ENCODE measurements around the gene RNASE11. TPM values are rescaled to one million over a fixed set of nuclear protein-coding genes. Genes with fewer than 3 reads are reported as not detected.

Gene RNASE11
- total RNA-seq, 1 experiment from 2014 or later: not detected

- Mint-ChIP-seq H3K9me3 (ENCODE audit: unreplicated experiment) (no peaks in the 10 kb centered on the region), H3K27me3 (ENCODE audit: insufficient read depth, unreplicated experiment) (no peaks in the 10 kb centered on the region), H3K4me3 (ENCODE audit: unreplicated experiment) (no peak overlapping the region), H3K36me3 (ENCODE audit: insufficient read depth, unreplicated experiment) (no peaks in the 10 kb centered on the region), H3K4me1 (ENCODE audit: insufficient read depth, unreplicated experiment) (peaks cover 9% of the 10 kb centered on the region), H3K27ac (ENCODE audit: low read depth, unreplicated experiment) (no peak overlapping the region)
- intact Hi-C loops (cut with micrococcal nuclease): loop anchor here (1.0 kb wide), 3 partner anchors 75 to 152 kb away; partner anchors contain the start of gene OSGEP
- TF ChIP-seq CTCF (IDR thresholded peaks at IDR 0.05; ENCODE audit: unreplicated experiment): peak; percentile 54
- DNase-seq (ENCODE audit: unreplicated experiment): peak; percentile 60
- ChIA-PET CTCF (interaction anchor here (0.5 to 8.9 kb wide), 23 partner anchors 9 to 781 kb away, joined by 3 to 152 read pairs (median 4); partner anchors contain the start of genes ANG, CCNB1IP1, RNASE12 and RNASE4), POLR2A (interaction anchor here (0.6 to 1.6 kb wide), 2 partner anchors 137 to 279 kb away, joined by 3 read pairs; no protein-coding TSS in a partner anchor)
- no TSS peak for BruUV-seq (replicated peaks)
Observed at GRCh38 chr14:20606190-20606901, 18.5 kb upstream of the RNASE11 start.

GRCh38 chr14:20603813-20604690 is 16.3 kb upstream of the RNASE11 start:
- intact Hi-C loops (cut with micrococcal nuclease): no loop called here
- no peak for DNase-seq (ENCODE audit: unreplicated experiment)
- POLR2A ChIA-PET: interaction anchor here (0.6 to 1.5 kb wide), 3 partner anchors 149 to 681 kb away, joined by 3 to 4 read pairs (median 3); partner anchors contain the start of genes APEX1 and TEP1
- no TSS peak for BruUV-seq (replicated peaks)
- Mint-ChIP-seq H3K27ac (ENCODE audit: low read depth, unreplicated experiment) (no peak overlapping the region), H3K4me1 (ENCODE audit: insufficient read depth, unreplicated experiment) (peaks cover 9% of the 10 kb centered on the region), H3K36me3 (ENCODE audit: insufficient read depth, unreplicated experiment) (no peaks in the 10 kb centered on the region), H3K9me3 (ENCODE audit: unreplicated experiment) (no peaks in the 10 kb centered on the region), H3K27me3 (ENCODE audit: insufficient read depth, unreplicated experiment) (no peaks in the 10 kb centered on the region), H3K4me3 (ENCODE audit: unreplicated experiment) (no peak overlapping the region)
- TF ChIP-seq CTCF (IDR thresholded peaks at IDR 0.05; ENCODE audit: unreplicated experiment): no peak
- CTCF ChIA-PET: interaction anchor here (0.6 to 8.9 kb wide), 6 partner anchors 9 to 275 kb away, joined by 3 to 152 read pairs (median 4); partner anchors contain the start of gene CCNB1IP1

GRCh38 chr14:20602583-20602982 is 14.8 kb upstream of the RNASE11 start:
- ChIA-PET POLR2A (interaction anchor here (0.6 to 1.5 kb wide), 2 partner anchors 55 to 147 kb away, joined by 4 read pairs; partner anchors contain the start of gene APEX1), CTCF (interaction anchor here (0.6 to 8.9 kb wide), 5 partner anchors 71 to 273 kb away, joined by 3 to 152 read pairs (median 3); partner anchors contain the start of gene CCNB1IP1)
- intact Hi-C loops (cut with micrococcal nuclease): no loop called here
- H3K27ac Mint-ChIP-seq (ENCODE audit: low read depth, unreplicated experiment): no peak overlapping the region
- no peaks in the 10 kb centered on the region for H3K27me3 Mint-ChIP-seq (ENCODE audit: insufficient read depth, unreplicated experiment)
- no peak for TF ChIP-seq CTCF (IDR thresholded peaks at IDR 0.05; ENCODE audit: unreplicated experiment)
- no TSS peak for BruUV-seq (replicated peaks)
- no peak for DNase-seq (ENCODE audit: unreplicated experiment)
- H3K36me3 Mint-ChIP-seq (ENCODE audit: insufficient read depth, unreplicated experiment): no peaks in the 10 kb centered on the region
- no peak overlapping the region for H3K4me3 Mint-ChIP-seq (ENCODE audit: unreplicated experiment)
- no peaks in the 10 kb centered on the region for H3K9me3 Mint-ChIP-seq (ENCODE audit: unreplicated experiment)
- peaks cover 9% of the 10 kb centered on the region for H3K4me1 Mint-ChIP-seq (ENCODE audit: insufficient read depth, unreplicated experiment)

- CTCF ChIA-PET: interaction anchor here (1.0 to 2.4 kb wide), 2 partner anchors 7 to 90 kb away, joined by 3 to 8 read pairs; no protein-coding TSS in a partner anchor
- intact Hi-C loops (cut with micrococcal nuclease): no loop called here
Observed at GRCh38 chr14:20601522-20601921, 13.7 kb upstream of the RNASE11 start.

More at GRCh38 chr14:20601522-20601921, 13.7 kb upstream of the RNASE11 start:
- TF ChIP-seq CTCF (IDR thresholded peaks at IDR 0.05; ENCODE audit: unreplicated experiment): no peak
- H3K4me1 Mint-ChIP-seq (ENCODE audit: insufficient read depth, unreplicated experiment): peaks cover under 1% of the 10 kb centered on the region
- no TSS peak for BruUV-seq (replicated peaks)
- POLR2A ChIA-PET: no interaction called here
- H3K27ac Mint-ChIP-seq (ENCODE audit: low read depth, unreplicated experiment): no peak overlapping the region
- no peak for DNase-seq (ENCODE audit: unreplicated experiment)
- H3K36me3 Mint-ChIP-seq (ENCODE audit: insufficient read depth, unreplicated experiment): no peaks in the 10 kb centered on the region
- no peak overlapping the region for H3K4me3 Mint-ChIP-seq (ENCODE audit: unreplicated experiment)
- H3K27me3 Mint-ChIP-seq (ENCODE audit: insufficient read depth, unreplicated experiment): no peaks in the 10 kb centered on the region
- no peaks in the 10 kb centered on the region for H3K9me3 Mint-ChIP-seq (ENCODE audit: unreplicated experiment)

All from MCF 10A (cell line).